ENCODE measurements around the gene FAM193A.
"Not testable (repeated sequence)": the region's sequence is repeated elsewhere in the genome, so short reads cannot be mapped to it uniquely, and the experiment has no call there.

FAM193A gene

GRCh38 chr4:2607822-2608221 lies 71.4 kb downstream of the FAM193A start:
- H3K4me3 ChIP-seq (ENCODE audit: control insufficient read depth, low read depth, low read length) = no peak overlapping the region
- no peak for DNase-seq (ENCODE audit: low read depth)
- no peak for TF ChIP-seq CTCF (conservative IDR thresholded peaks at IDR 0.05; ENCODE audit: control insufficient read depth, insufficient read depth, low read depth, low read length)

- no peak for DNase-seq (ENCODE audit: low read depth)
- no peak for TF ChIP-seq CTCF (conservative IDR thresholded peaks at IDR 0.05; ENCODE audit: control insufficient read depth, insufficient read depth, low read depth, low read length)
- H3K4me3 ChIP-seq (ENCODE audit: control insufficient read depth, low read depth, low read length) = no peak overlapping the region
Measured at GRCh38 chr4:2608291-2608690, 71.8 kb downstream of the FAM193A start.

- no peak for TF ChIP-seq CTCF (conservative IDR thresholded peaks at IDR 0.05; ENCODE audit: control insufficient read depth, insufficient read depth, low read depth, low read length)
- H3K4me3 ChIP-seq (ENCODE audit: control insufficient read depth, low read depth, low read length) = no peak overlapping the region
- no peak for DNase-seq (ENCODE audit: low read depth)
Measured at GRCh38 chr4:2615821-2616220, 79.4 kb downstream of the FAM193A start.

GRCh38 chr4:2617955-2618354 lies 81.5 kb downstream of the FAM193A start:
- DNase-seq (ENCODE audit: low read depth) = no peak
- no peak for TF ChIP-seq CTCF (conservative IDR thresholded peaks at IDR 0.05; ENCODE audit: control insufficient read depth, insufficient read depth, low read depth, low read length)
- H3K4me3 ChIP-seq (ENCODE audit: control insufficient read depth, low read depth, low read length) = no peak overlapping the region

GRCh38 chr4:2618729-2619128 lies 82.3 kb downstream of the FAM193A start:
- not testable (repeated sequence) for H3K4me3 ChIP-seq (ENCODE audit: control insufficient read depth, low read depth, low read length); DNase-seq (ENCODE audit: low read depth)

GRCh38 chr4:2619459-2619858 lies 83.0 kb downstream of the FAM193A start:
- TF ChIP-seq CTCF (conservative IDR thresholded peaks at IDR 0.05; ENCODE audit: control insufficient read depth, insufficient read depth, low read depth, low read length) = no peak
- H3K4me3 ChIP-seq (ENCODE audit: control insufficient read depth, low read depth, low read length) = no peak overlapping the region
- no peak for DNase-seq (ENCODE audit: low read depth)

GRCh38 chr4:2621419-2621818 lies 85.0 kb downstream of the FAM193A start:
- no peak overlapping the region for H3K4me3 ChIP-seq (ENCODE audit: control insufficient read depth, low read depth, low read length)
- DNase-seq (ENCODE audit: low read depth) = no peak
- no peak for TF ChIP-seq CTCF (conservative IDR thresholded peaks at IDR 0.05; ENCODE audit: control insufficient read depth, insufficient read depth, low read depth, low read length)

Measured in fibroblast of mammary gland (primary cell).